Mesenchymal stem cell (in vitro differentiated cells and primary cell): ENCODE results near the gene KDM4B.
"Not testable (repeated sequence)": the region's sequence is repeated elsewhere in the genome, so short reads cannot be mapped to it uniquely, and the experiment has no call there.

Source experiments
- DNase-seq: peaks from one replicate; pipeline ENCODE4 v3.0.0-alpha.2; 2013
- H2AFZ ChIP-seq: one replicate; pipeline ENCODE4 v1.6.1; 2013; ENCODE audit warnings: low read depth, mild to moderate bottlenecking, control low read depth, inconsistent platforms, low read length, moderate library complexity
- H2AK5ac ChIP-seq: 2 replicates; pipeline ENCODE4 v1.6.1; 2013; ENCODE audit warnings: low read length, moderate library complexity, mild to moderate bottlenecking, inconsistent platforms; ENCODE audit not compliant: severe bottlenecking
- H2BK120ac ChIP-seq: one replicate; pipeline ENCODE4 v1.6.1; 2013; ENCODE audit warnings: low read depth, mild to moderate bottlenecking, inconsistent platforms, low read length, moderate library complexity
- H2BK12ac ChIP-seq, 2 experiments: one replicate each; pipeline ENCODE4 v1.6.1; 2013; ENCODE audit warnings: inconsistent platforms in 2 of 2, low read length in 2 of 2, mild to moderate bottlenecking in 2 of 2, moderate library complexity in 2 of 2, control low read depth in 1 of 2
- H2BK15ac ChIP-seq: one replicate; pipeline ENCODE4 v1.6.1; 2013; ENCODE audit warnings: mild to moderate bottlenecking, low read depth, inconsistent platforms; ENCODE audit not compliant: poor library complexity, severe bottlenecking
- H2BK5ac ChIP-seq: 2 replicates; pipeline ENCODE4 v1.6.1; 2013; ENCODE audit warnings: low read depth, mild to moderate bottlenecking, low read length, control low read depth, inconsistent platforms; ENCODE audit not compliant: poor library complexity, severe bottlenecking
- H3K14ac ChIP-seq, 2 experiments: one replicate each; pipeline ENCODE4 v1.6.1; 2013; ENCODE audit warnings: inconsistent platforms in 2 of 2, low read length in 2 of 2, control low read depth in 1 of 2, mild to moderate bottlenecking in 1 of 2, moderate library complexity in 1 of 2
- H3K18ac ChIP-seq, 2 experiments: one replicate each; pipeline ENCODE4 v1.6.1; 2013; ENCODE audit warnings: inconsistent platforms in 2 of 2, low read length in 2 of 2, control low read depth in 1 of 2, low read depth in 1 of 2, mild to moderate bottlenecking in 1 of 2
- H3K23ac ChIP-seq, 2 experiments: one replicate each; pipeline ENCODE4 v1.6.1; 2013; ENCODE audit warnings: inconsistent platforms in 2 of 2, low read length in 2 of 2, mild to moderate bottlenecking in 2 of 2, moderate library complexity in 2 of 2, control low read depth in 1 of 2
- H3K27ac ChIP-seq: 2 replicates; pipeline ENCODE4 v1.5.1; 2013; ENCODE audit warnings: mild to moderate bottlenecking, moderate library complexity, low read length, control low read depth, inconsistent platforms; ENCODE audit not compliant: poor library complexity, severe bottlenecking
- H3K27me3 ChIP-seq, 2 experiments: 2 replicates each; pipeline versions ENCODE4 v1.6.1 to v1.7.0; 2013; ENCODE audit warnings: low read length in 2 of 2, mild to moderate bottlenecking in 2 of 2, moderate library complexity in 2 of 2, control low read depth in 1 of 2, inconsistent platforms in 1 of 2; ENCODE audit not compliant: control insufficient read depth in 1 of 2, insufficient read depth in 1 of 2
- H3K36me3 ChIP-seq, 2 experiments: 2 replicates each; pipeline versions ENCODE4 v1.6.1 to v1.7.0; 2013; ENCODE audit warnings: low read length in 2 of 2, control low read depth in 1 of 2, inconsistent platforms in 1 of 2, low read depth in 1 of 2, mild to moderate bottlenecking in 1 of 2; ENCODE audit not compliant: insufficient read depth in 2 of 2, control insufficient read depth in 1 of 2
- H3K4ac ChIP-seq, 2 experiments: one replicate each; pipeline ENCODE4 v1.6.1; 2013; ENCODE audit warnings: inconsistent platforms in 2 of 2, low read length in 2 of 2, mild to moderate bottlenecking in 2 of 2, moderate library complexity in 2 of 2, control low read depth in 1 of 2, low read depth in 1 of 2
- H3K4me1 ChIP-seq: 2 replicates; pipeline ENCODE4 v1.6.1; 2013; ENCODE audit warnings: low read depth, low read length, control low read depth; ENCODE audit not compliant: control insufficient read depth, insufficient read depth
- H3K4me2 ChIP-seq: 2 replicates; pipeline ENCODE4 v1.6.1; 2013; ENCODE audit warnings: low read length, mild to moderate bottlenecking, inconsistent platforms; ENCODE audit not compliant: poor library complexity, severe bottlenecking
- H3K4me3 ChIP-seq, 2 experiments: 2 replicates each; pipeline versions ENCODE4 v1.5.1 to v1.7.0; 2013; ENCODE audit warnings: low read length in 2 of 2, mild to moderate bottlenecking in 2 of 2, control low read depth in 1 of 2, low read depth in 1 of 2; ENCODE audit not compliant: insufficient read depth in 1 of 2
- H3K79me1 ChIP-seq: replicated peaks from 2 replicates; pipeline ENCODE4 v1.6.1; 2013; ENCODE audit warnings: mild to moderate bottlenecking, control low read depth, low read length, inconsistent platforms; ENCODE audit not compliant: poor library complexity, severe bottlenecking
- H3K9ac ChIP-seq: 2 replicates; pipeline ENCODE4 v1.7.0; 2013; ENCODE audit warnings: mild to moderate bottlenecking, low read length, moderate library complexity
- H3K9me3 ChIP-seq: 2 replicates; pipeline ENCODE4 v1.7.0; 2013; ENCODE audit warnings: mild to moderate bottlenecking, low read length; ENCODE audit not compliant: control insufficient read depth
- H4K8ac ChIP-seq: one replicate; pipeline ENCODE4 v1.6.1; 2013; ENCODE audit warnings: inconsistent platforms, mild to moderate bottlenecking, low read length, moderate library complexity
- H4K91ac ChIP-seq: one replicate; pipeline ENCODE4 v1.6.1; 2013; ENCODE audit warnings: mild to moderate bottlenecking, low read length, inconsistent platforms
- whole genome bisulfite sequencing: methylation state at CpG from one replicate; pipeline ENCODE4 v1.1.7; 2013; ENCODE audit warnings: mixed read lengths; 5-methylcytosine and 5-hydroxymethylcytosine counted together

The KDM4B gene

GRCh38 chr19:4971816-4972495 is 3.0 kb downstream of the KDM4B start:
- 96% methylated on average over 19 of the region's 19 CpGs for WGBS
- H3K9me3 ChIP-seq: no peaks in the 10 kb centered on the region

GRCh38 chr19:4972509-4973230 is 3.8 kb downstream of the KDM4B start:
- H3K14ac ChIP-seq: no peak overlapping the region

More at GRCh38 chr19:4971816-4972495, 3.0 kb downstream of the KDM4B start:
- peaks cover under 1% of the 10 kb centered on the region for H3K79me1 ChIP-seq
- H3K27ac ChIP-seq: no peak overlapping the region
- peak overlapping the region; percentile 90 for H3K9ac ChIP-seq
- peaks cover 0 to 4% of the 10 kb centered on the region in 2 experiments for H3K36me3 ChIP-seq
- no peak overlapping the region for H2AK5ac ChIP-seq
- no peak overlapping the region for H2BK5ac ChIP-seq
- H3K4me2 ChIP-seq: peak overlapping the region; percentile 99
- no peak overlapping the region for H3K14ac ChIP-seq
- H3K23ac ChIP-seq: no peak overlapping the region
- peak overlapping the region in 1 of 2 experiments; percentile 28 for H3K18ac ChIP-seq
- no peaks in the 10 kb centered on the region for H3K27me3 ChIP-seq
- H2BK15ac ChIP-seq: no peak overlapping the region
- no peak overlapping the region for H2BK120ac ChIP-seq
- peak overlapping the region in 1 of 2 experiments; percentile 84 for H3K4me3 ChIP-seq
- no peak for DNase-seq
- H4K8ac ChIP-seq: peak overlapping the region; percentile 16
- H4K91ac ChIP-seq: no peak overlapping the region
- peak overlapping the region; percentile 0 to 40 for H3K4ac ChIP-seq
- H2AFZ ChIP-seq: no peak overlapping the region
- peaks cover 37% of the 10 kb centered on the region for H3K4me1 ChIP-seq
- H2BK12ac ChIP-seq: peak overlapping the region in 1 of 2 experiments; percentile 59

GRCh38 chr19:4974880-4975469 is 6.1 kb downstream of the KDM4B start:
- Histone ChIP-seq H3K9ac (no peak overlapping the region), H3K4me2 (no peak overlapping the region), H2AK5ac (no peak overlapping the region), H3K23ac (peak overlapping the region in 1 of 2 experiments; percentile 23), H3K36me3 (peaks cover 0 to 21% of the 10 kb centered on the region in 2 experiments), H4K8ac (no peak overlapping the region), H2AFZ (no peak overlapping the region), H3K79me1 (peaks cover 9% of the 10 kb centered on the region), H3K18ac (peak overlapping the region in 1 of 2 experiments; percentile 67), H2BK15ac (peak overlapping the region; percentile 73), H3K4me1 (peaks cover 52% of the 10 kb centered on the region), H2BK120ac (no peak overlapping the region), H4K91ac (no peak overlapping the region), H3K4me3 (no peak overlapping the region), H2BK12ac (peak overlapping the region in 1 of 2 experiments; percentile 75), H3K27me3 (no peaks in the 10 kb centered on the region), H3K27ac (no peak overlapping the region), H3K9me3 (no peaks in the 10 kb centered on the region), H3K4ac (peak overlapping the region in 1 of 2 experiments; percentile 32), H3K14ac (peak overlapping the region in 1 of 2 experiments; percentile 44), H2BK5ac (no peak overlapping the region)
- WGBS: 67% methylated on average over 12 of the region's 14 CpGs
- peak; percentile 65 for DNase-seq

More at GRCh38 chr19:4972509-4973230, 3.8 kb downstream of the KDM4B start:
- Histone ChIP-seq H3K4me1 (peaks cover 44% of the 10 kb centered on the region), H3K4ac (peak overlapping the region; percentile 0 to 53), H3K27ac (peak overlapping the region; percentile 11), H4K8ac (peak overlapping the region; percentile 33), H2BK12ac (peak overlapping the region in 1 of 2 experiments; percentile 59), H2AK5ac (peak overlapping the region; percentile 11), H2AFZ (no peak overlapping the region), H3K23ac (peak overlapping the region in 1 of 2 experiments; percentile 83), H3K36me3 (peaks cover 0 to 11% of the 10 kb centered on the region in 2 experiments), H3K9ac (peak overlapping the region; percentile 51), H3K79me1 (peaks cover 2% of the 10 kb centered on the region), H3K4me2 (no peak overlapping the region), H3K18ac (peak overlapping the region; percentile 1 to 28), H2BK15ac (no peak overlapping the region), H2BK120ac (no peak overlapping the region), H3K9me3 (no peaks in the 10 kb centered on the region), H3K4me3 (peak overlapping the region in 1 of 2 experiments; percentile 27), H3K27me3 (no peaks in the 10 kb centered on the region), H4K91ac (no peak overlapping the region), H2BK5ac (no peak overlapping the region)
- DNase-seq: peak; percentile 78
- 78% methylated on average over 12 of the region's 12 CpGs for WGBS

- DNase-seq, H4K91ac ChIP-seq, H2BK120ac ChIP-seq, H3K27ac ChIP-seq, H3K9me3 ChIP-seq, H3K4me2 ChIP-seq, H3K4me3 ChIP-seq, H3K27me3 ChIP-seq, H3K14ac ChIP-seq, H3K23ac ChIP-seq, H4K8ac ChIP-seq, H2AK5ac ChIP-seq, H2BK15ac ChIP-seq, H2AFZ ChIP-seq, H3K4ac ChIP-seq, H3K18ac ChIP-seq, H2BK5ac ChIP-seq: not testable (repeated sequence)
- H3K4me1 ChIP-seq: peaks cover 53% of the 10 kb centered on the region
- H2BK12ac ChIP-seq: peak overlapping the region in 1 of 2 experiments; percentile 19
- H3K79me1 ChIP-seq: peaks cover 12% of the 10 kb centered on the region
- H3K36me3 ChIP-seq: peaks cover 0 to 21% of the 10 kb centered on the region in 2 experiments
- 94% methylated on average over 13 of the region's 13 CpGs for WGBS
- H3K9ac ChIP-seq: peak overlapping the region; percentile 88
Measured at GRCh38 chr19:4975601-4976000, 6.7 kb downstream of the KDM4B start.
